ACHN (cell line): Measurements from ENCODE around the gene SLC19A2.
"Not testable (repeated sequence)": the region's sequence is repeated elsewhere in the genome, so short reads cannot be mapped to it uniquely, and the experiment has no call there.

Source experiments
- DNase-seq: peaks from one replicate; pipeline ENCODE4 v3.0.0-alpha.2; 2015
- in situ Hi-C: cut with HindIII; loops from 2 replicates; pipeline ENCODE4 v1.10.0; 2017; ENCODE audit warnings: low sequenced_read_pairs, low pct_ligation_motif_present, low pct_unique_long_range_greater_than_20kb

The SLC19A2 gene

DNA sequence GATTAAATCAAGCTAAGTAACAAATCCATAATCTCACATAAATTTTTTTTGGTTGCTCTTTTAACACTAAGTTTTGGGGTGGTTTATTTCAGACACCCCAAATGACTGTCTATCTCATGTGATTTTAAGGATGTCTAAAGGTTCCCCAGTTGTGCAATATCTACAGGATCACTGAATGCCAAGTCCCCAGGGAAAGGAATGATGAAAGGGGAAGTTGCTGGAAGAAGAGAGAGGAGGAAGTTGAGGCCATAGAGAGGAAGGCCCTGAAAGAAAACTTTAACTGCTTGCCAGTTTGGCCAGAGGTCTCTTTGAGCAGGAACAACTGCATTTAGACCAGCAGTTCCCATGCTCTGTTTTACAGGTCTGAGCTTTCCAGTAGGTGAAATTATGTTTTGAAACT lies 27.5 kb upstream of the SLC19A2 start:
- DNase-seq = no peak
- in situ Hi-C loops = no loop called here

DNA sequence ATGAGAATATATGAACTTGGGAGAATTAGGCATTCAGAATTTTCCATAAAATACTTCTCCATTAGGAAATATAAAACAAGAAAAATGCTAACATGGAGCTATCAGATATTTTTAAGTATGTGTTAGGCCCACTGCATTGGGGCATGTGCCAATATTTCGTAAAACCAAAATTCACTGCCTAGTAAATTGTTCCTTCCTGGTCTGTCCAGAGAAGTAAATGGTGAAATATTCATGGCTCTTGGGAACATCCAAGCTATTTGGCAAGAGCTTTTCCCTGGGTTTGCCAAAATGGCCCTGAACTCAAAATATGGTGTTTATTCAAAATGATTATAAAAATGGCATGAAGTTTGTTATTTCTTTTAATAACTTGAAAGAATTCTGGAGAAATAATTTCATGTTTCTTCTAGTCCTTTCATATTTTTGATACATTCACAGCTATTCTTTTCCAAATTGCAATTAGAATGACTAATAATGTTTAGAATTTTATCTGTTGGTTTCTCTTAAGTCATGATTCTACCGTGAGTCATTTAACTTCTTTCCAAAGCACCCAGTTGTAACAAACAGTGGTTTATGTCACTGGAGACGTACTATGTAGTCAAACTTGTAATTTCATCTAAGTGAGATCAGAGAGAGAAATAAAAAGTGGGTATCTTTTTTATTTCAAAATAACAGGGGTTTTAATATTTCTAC lies 25.7 kb upstream of the SLC19A2 start:
- DNase-seq = peak; percentile 73
- in situ Hi-C loops = no loop called here

DNA sequence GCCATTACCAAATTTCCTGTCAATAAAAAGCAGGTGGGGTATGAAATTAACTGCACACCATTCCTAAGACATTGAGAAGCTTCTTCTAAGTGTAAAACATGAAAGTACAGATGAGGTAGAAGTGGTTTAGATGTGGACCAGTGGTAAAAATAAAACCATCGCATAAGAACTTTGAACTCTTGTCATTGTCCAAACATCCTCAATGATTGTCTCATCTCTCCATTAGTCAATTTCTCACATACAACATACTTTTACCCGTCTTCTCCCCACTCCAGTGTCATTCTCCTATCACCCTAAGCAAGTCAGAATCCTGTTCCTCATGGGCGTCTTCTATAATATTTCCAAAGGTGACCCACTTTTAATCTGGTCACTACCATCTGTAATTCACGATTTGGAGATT lies 24.3 kb upstream of the SLC19A2 start:
- DNase-seq = no peak
- in situ Hi-C loops = no loop called here

DNA sequence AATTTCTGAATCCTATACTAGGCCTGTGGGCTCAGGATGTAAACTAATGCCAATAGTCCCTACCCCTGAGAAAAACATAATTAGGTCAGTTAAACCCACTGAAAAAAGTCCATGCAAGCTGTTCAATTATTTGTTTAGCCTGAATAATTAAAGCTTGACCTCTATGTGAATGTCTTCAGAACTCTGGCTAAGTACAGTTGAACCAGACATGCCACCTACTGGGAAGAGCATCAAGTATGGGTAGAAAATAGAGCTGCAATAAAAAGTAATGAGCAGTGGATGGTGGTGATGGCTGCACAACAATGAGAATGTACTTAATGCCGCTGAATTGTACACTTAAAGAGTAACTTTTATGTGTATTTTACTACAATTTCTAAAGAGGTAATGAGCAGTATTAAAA lies 23.6 kb upstream of the SLC19A2 start:
- in situ Hi-C loops = no loop called here
- no peak for DNase-seq

DNA sequence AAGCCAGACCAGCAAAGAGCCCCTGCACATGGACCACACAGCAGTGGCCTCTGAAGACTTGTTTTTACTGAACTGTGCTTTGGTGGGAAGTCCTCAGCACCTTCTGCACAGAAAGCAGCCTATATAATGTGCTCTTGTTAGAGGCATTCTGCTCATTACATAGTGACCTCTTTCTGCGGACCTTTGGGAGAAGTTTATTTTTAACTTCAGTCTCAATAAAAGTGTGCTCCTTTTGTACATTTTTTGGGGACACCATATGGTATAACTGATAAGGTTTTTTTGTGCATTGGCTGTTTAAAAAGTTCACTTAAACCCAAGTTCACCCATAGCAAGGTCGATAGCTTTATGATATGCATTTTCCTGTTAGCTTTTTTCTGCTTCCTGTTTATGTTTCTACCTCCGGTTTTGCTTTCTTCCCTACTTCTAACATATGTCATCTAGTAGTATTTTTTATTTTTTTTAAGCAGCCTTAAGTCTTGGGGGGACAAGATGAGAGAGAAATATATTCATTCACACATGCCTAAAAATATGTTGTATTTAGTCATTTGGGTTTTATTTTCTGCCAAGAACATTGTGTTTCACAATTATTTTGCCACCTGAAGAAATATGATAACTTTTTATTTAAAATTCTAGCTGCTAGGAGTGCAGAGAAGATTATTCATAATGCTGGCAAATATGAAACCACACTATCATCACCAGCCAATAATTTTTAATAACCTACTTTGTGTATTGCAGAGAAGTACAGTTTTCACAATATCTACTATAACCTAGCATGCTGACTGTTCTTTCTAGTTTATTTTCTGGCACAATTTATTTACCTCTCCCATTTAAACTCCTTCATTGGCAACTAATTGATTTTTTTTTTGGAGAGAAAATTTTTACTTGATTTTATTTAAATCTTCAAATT lies 22.9 kb upstream of the SLC19A2 start:
- no peak for DNase-seq
- in situ Hi-C loops = no loop called here

DNA sequence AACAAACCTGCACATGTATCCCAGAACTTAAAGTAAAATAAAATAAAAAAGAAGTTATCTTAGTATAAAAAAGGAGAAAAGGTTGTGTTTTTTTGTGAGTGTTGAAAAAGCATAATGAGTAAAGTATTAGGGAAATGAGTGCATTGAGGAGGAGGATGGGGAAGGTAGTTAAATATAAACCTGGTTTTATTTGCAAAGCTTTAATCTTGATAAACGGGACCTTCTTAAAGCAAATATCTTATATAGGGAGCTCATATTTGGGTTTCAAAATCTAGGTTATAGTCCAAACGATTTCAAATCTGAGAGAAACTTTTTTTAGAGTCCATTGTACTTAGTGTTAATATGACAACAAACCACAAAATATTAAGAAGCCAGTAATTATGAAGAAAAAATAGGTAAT lies 21.7 kb upstream of the SLC19A2 start:
- DNase-seq = no peak
- in situ Hi-C loops = no loop called here

DNA sequence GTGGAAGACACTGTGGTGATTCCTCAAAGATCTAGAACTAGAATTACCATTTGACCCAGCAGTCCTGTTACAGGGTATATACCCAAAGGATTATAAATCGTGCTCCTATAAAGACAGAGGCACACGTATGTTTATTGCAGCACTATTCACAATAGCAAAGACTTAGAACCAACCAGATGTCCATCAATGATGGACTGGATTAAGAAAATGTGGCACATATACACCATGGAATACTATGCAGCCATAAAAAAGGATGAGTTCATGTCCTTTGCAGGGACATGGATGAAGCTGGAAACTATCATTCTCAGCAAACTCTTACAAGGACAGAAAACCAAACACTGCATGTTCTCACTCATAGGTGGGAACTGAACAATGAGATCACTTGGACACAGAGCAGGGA lies 17.9 kb upstream of the SLC19A2 start:
- in situ Hi-C loops, DNase-seq: not testable (repeated sequence)

DNA sequence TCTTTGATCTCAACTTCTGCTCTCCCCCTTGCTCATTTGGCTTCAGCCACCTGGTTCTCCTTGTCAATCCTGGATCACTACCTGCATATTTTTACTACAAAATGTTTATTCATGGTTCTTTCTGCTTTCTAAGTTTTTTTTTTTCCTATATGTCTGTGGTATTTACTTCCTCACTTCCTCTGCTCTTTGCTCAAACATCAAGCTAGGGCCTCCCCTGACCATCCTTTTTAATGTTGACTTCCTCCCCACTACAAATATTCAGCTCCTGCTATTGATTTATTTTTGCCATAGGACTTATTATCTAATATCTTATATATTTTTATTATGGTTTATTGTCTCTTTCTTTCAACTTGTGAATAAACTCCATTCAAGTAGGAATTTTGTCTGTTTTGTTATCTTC lies 14.1 kb upstream of the SLC19A2 start:
- no peak for DNase-seq
- in situ Hi-C loops = no loop called here

DNA sequence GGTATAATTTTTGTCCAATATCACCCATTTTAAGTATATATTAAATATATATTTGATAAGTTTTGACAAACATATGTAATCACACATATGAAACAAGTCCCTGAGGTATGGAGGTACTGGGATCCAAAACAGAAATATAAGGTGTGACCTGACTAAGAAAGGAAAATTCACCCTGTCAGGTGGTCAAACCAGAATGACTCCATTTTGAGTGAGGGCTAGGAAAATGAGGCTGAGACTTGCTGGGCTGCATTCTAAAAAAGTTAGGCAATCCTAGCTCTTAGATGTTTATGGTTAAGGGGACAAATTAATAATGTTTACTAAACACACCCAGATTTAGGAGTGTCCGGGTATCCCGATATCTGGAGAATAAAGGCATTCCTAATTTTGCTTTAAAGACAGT lies 11.6 kb upstream of the SLC19A2 start:
- no peak for DNase-seq
- in situ Hi-C loops = no loop called here

DNA sequence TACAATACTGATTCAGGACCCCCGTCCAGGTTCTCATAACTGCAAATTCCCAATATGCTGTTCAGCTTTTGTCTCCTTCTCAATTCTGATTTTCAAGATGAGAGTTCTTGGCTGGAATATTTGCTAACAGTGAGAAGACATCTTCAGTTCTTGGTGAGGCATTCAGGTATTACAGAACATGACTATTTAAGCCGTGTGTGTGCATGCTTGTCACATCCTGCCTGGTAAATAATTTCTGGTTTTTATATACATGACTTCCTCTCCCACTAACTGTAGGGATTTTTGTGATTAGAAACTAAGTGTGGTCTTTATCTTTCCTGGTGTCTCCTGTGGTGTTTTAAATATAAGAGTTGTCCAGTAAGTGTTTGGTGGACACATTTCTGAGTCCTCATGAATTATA lies 10.2 kb upstream of the SLC19A2 start:
- peak; percentile 55 for DNase-seq
- in situ Hi-C loops = no loop called here

DNA sequence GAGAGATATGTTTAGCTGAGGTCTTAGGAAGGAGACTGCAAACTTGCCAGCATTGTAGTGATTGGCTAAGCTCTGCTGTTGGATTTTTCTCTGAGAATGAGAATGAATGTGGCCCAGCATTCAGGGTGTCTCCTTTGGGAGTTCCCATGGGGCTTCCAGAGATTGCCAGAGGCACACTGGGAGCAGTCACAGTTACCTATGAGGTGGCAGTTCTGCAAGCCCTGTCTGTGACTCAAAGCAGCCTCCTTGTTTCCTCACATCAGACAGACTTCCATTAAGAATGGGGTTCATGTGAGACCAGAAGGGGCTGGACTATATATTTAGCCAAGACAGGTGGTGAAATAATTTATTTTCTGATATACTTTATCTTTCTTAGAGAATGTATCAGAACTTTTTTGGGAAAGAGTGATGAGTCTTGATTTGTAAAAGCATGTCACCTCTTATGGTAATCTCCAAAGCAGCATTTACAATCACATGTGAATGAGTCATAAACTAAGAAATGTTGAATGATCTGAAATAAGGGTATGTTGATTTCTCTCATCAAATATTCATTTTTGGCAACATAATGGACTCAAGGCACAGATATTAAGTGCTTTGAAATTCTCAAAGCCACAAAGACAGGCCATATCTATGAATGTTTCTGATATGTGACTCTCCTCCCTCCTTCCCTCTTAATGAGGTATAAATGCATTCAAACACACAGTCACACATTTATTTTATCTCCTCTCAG lies 9.5 kb upstream of the SLC19A2 start:
- in situ Hi-C loops = no loop called here

DNA sequence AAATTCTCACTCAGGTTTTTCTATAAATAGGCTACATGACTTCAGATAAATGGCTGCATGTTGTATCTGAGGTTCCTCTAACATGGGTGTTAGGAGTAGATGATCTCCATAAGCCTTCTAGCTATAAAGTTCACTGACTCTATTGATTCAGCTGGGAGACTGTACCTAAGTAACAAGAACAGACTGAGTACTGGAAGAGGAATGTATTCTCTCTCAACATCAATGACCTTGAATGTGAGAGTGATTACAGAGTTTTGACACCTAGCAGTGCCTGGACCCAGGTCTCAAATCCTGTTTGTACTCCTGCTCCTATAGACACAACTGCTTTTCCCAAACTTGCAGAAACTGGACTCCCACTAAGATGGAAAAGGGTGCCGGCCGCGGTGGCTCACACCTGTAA lies 8.6 kb upstream of the SLC19A2 start:
- DNase-seq = no peak
- in situ Hi-C loops = no loop called here

More for the DNA sequence above, 9.5 kb upstream of the SLC19A2 start:
- DNase-seq = peak; percentile 11

DNA sequence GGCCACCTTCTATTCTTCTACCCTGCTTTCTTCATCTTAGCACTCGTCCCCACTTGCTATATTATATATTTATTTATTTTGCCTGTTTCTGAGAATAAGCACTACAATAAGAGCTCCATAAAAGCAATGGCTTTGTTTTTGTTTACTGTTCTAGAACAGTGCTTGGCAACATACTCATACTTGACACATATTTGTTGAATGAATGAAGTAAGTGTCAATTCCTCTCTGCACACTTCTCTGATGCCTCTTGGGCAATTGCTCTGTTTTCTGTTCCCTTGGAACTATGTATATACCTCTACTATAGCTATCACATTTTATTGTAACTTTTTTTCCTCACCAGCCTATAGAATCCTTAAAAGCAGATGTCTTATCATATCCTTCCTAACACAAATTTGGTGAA lies 7.5 kb upstream of the SLC19A2 start:
- in situ Hi-C loops = no loop called here

DNA sequence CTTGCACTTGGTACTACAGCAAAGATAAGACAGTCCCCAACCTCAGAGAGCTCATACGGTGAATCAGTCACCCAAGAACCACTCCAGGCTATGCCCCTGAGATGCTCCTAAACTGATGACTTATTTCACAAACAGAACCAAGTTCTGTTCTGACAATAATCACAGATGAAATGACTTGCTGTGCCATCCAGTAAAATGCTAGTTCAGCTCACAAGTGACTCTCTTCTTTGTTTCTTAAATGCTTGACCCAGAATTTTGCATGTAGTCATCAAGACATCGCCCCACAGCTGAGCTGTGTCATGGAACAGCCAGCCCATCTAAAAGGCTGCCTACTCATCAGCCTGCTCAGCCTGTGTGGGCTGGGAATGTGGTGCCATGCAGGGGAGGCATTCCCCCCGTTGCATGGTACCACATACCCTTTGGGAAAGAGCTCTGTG lies 6.1 kb upstream of the SLC19A2 start:
- in situ Hi-C loops = no loop called here

More for the DNA sequence above, 7.5 kb upstream of the SLC19A2 start:
- DNase-seq = no peak

DNA sequence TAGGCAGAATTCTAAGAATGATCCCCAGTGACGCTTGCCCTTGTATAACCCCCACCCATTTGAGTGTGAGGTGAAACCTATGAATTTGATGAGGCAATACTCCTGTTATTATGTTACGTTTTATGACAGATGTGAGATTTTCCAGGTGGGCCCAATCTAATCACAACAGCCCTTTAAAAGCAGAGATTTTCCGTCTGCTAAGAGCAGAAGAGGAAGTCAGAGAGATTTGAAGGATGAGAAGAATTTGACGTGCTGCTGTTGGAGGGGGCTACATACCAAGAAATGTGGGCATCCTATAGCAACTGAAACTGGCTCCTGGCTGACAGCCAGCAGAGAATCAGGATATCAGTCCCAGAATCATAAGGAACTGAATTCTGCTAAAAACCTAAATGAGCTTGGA lies 2.4 kb upstream of the SLC19A2 start:
- DNase-seq = no peak
- in situ Hi-C loops = no loop called here

More for the DNA sequence above, 6.1 kb upstream of the SLC19A2 start:
- no peak for DNase-seq

DNA sequence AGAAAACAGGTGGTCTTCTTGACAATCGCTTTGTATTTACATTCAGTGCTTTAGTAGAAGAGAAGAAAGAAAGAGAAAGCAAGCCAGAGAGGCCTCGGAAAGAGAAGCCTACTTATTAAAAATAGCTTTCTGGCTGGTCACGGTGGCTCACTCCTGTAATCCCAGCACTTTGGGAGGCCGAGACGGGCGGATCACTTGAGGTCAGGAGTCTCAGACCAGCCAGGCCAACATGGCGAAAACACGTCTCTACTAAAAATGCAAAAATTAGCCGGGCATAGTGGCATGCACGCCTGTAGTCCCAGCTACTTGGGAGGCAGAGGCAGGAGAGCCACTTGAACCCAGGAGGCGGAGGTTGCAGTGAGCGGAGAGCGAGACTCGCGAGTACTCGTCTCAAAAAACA lies 1.8 kb upstream of the SLC19A2 start:
- DNase-seq = no peak
- in situ Hi-C loops = no loop called here

DNA sequence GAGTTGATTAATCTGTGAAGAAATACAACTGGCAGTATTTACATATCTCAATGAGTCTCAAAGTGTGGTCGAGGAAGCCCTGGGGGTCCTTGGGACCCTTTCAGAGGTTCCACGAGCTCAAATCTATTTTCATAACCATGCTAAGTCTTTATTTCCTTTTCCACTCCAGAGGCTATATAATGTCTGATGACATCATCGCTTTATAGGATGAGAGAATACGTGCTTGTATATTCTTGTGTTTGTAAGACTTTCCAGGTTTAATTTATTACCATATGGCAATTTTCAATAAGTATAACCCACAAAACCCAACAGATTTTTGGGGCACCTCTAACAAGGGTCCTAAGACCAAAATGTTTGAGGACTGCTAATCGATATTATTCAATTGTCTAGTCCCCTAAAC lies 1.4 kb upstream of the SLC19A2 start:
- in situ Hi-C loops = no loop called here
- DNase-seq = no peak

DNA sequence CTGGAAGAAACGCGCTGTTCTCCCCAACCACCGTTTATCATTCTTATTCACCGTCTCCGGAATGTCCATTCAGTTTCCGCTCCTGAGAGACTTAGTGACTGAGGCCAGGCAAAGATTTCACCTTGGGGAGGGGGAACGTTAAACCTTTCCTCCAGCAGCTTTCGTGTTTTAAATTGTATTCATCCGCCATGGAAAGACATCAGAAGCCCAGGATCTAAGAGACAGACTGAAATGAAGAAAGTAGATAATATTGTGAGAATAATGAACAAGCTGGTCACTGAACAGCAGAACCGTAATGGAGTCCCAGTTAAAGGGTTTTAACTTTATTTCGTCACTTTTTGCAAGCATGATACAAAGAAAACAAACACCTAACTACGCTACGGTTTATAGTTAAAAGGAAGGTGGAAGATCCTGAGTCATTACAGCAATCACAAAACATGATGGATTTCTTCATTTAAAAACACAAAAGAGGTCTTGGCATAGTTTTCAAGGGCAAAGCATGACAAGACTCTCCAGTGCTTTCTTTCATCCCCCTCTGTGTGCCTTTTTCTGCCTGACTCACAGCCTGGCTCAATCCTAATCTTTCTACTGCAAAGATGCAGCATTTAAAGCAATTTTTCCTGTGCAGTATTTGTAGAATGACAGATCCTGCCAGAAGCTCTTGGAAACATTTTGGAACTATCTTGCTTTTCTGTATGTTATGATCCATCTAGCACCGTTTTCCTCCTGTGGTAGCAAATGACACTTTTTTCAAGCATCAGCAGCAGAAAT lies 722 bp upstream of the SLC19A2 start:
- in situ Hi-C loops = no loop called here
- peak; percentile 35 for DNase-seq
